ENCODE results near the gene SEM1.

DNA sequence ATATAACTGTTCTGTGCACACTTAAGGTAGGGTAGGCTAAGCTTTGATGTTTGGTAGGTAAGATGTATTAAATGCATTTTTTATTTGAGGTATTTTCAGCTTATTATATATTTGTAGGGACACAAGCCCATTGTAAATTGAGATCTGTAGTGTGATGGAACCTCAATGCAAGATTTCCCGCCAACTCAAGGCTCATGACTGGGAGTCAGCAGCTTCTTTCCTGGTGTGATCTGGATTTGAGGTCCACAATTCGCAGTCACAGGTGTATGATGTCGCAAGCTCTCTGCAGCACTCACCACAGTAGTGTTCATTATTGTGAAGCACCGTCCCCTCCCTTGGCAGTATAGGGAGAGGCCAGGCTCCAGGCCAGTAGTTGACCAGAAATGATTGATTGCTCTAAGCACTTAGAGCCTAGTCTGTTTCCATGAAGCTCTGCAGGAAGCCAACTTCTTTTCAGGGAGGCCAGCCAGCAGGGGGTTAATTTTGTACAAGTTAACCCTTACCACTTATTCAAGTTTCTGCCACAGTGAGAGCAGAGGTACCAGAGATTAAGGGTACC is 54.9 kb downstream of the SEM1 start:
- TF ChIP-seq POLR2A (IDR thresholded peaks at IDR 0.05; ENCODE audit: low read length) (no peak), GATA1 (IDR thresholded peaks at IDR 0.05; ENCODE audit: low read depth, low read length) (no peak)

Measured in erythroblast (primary cell).